Measurements from ENCODE around the gene B3GNT5. TPM values are rescaled to one million over a fixed set of nuclear protein-coding genes. Genes with fewer than 3 reads are reported as not detected.

The B3GNT5 gene
- total and polyA plus RNA-seq, 10 of the 15 experiments (the other 5 are each of a cell fraction or from before 2014, with no cell fraction given), result 0.24 to 1.1 (median 0.48) TPM

DNA sequence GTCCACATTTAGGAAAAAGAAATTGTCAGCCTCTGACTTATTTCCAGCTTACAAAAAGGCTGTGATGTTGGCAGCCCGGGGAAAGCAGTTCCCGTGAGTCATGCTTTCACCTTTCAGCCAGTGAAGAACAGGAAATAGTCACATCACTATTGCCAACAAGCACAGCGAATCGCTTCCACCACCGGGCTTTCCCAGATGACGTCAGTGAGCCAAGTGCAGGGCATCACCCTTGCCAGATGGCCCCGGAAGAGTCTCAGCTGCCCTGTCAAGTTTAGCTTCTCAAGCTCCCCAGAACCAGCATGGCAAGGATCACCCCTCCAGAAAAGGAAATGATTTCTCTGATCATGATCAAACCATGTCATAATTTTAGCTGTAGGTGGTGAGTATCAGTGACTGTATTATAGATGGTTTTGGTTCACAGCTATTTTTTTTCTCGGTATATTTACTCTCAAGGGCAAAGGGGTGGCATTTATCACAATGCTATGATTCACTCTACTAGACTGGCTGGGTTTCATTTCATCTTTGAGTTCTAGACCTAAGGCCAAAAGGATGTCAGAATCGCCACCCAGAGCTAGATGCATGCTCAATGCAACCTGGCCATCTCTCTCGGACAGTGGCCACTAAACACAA lies 32.9 kb downstream of the B3GNT5 start (continued):
- TF ChIP-seq, protein P1, sequence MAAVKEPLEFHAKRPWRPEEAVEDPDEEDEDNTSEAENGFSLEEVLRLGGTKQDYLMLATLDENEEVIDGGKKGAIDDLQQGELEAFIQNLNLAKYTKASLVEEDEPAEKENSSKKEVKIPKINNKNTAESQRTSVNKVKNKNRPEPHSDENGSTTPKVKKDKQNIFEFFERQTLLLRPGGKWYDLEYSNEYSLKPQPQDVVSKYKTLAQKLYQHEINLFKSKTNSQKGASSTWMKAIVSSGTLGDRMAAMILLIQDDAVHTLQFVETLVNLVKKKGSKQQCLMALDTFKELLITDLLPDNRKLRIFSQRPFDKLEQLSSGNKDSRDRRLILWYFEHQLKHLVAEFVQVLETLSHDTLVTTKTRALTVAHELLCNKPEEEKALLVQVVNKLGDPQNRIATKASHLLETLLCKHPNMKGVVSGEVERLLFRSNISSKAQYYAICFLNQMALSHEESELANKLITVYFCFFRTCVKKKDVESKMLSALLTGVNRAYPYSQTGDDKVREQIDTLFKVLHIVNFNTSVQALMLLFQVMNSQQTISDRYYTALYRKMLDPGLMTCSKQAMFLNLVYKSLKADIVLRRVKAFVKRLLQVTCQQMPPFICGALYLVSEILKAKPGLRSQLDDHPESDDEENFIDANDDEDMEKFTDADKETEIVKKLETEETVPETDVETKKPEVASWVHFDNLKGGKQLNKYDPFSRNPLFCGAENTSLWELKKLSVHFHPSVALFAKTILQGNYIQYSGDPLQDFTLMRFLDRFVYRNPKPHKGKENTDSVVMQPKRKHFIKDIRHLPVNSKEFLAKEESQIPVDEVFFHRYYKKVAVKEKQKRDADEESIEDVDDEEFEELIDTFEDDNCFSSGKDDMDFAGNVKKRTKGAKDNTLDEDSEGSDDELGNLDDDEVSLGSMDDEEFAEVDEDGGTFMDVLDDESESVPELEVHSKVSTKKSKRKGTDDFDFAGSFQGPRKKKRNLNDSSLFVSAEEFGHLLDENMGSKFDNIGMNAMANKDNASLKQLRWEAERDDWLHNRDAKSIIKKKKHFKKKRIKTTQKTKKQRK (IDR thresholded peaks at IDR 0.05; ENCODE audit: low read depth, low read length), result no peak
- TF ChIP-seq HDAC6 (IDR thresholded peaks at IDR 0.05; ENCODE audit: unreplicated experiment), result no peak
- 0 out of 2 replicates have a peak, but pooled peaks have one; percentile 7 for TF ChIP-seq HCFC1 (IDR thresholded peaks at IDR 0.05; ENCODE audit: low read length)
- TF ChIP-seq, protein P2, sequence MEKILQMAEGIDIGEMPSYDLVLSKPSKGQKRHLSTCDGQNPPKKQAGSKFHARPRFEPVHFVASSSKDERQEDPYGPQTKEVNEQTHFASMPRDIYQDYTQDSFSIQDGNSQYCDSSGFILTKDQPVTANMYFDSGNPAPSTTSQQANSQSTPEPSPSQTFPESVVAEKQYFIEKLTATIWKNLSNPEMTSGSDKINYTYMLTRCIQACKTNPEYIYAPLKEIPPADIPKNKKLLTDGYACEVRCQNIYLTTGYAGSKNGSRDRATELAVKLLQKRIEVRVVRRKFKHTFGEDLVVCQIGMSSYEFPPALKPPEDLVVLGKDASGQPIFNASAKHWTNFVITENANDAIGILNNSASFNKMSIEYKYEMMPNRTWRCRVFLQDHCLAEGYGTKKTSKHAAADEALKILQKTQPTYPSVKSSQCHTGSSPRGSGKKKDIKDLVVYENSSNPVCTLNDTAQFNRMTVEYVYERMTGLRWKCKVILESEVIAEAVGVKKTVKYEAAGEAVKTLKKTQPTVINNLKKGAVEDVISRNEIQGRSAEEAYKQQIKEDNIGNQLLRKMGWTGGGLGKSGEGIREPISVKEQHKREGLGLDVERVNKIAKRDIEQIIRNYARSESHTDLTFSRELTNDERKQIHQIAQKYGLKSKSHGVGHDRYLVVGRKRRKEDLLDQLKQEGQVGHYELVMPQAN (conservative IDR thresholded peaks at IDR 0.05), result no peak
- TF ChIP-seq ATF7 (IDR thresholded peaks at IDR 0.05; ENCODE audit: low read depth), result peak; percentile 99
- no peak for TF ChIP-seq MYB (IDR thresholded peaks at IDR 0.05; ENCODE audit: borderline replicate concordance, low read depth, low read length)
- TF ChIP-seq, protein P3, sequence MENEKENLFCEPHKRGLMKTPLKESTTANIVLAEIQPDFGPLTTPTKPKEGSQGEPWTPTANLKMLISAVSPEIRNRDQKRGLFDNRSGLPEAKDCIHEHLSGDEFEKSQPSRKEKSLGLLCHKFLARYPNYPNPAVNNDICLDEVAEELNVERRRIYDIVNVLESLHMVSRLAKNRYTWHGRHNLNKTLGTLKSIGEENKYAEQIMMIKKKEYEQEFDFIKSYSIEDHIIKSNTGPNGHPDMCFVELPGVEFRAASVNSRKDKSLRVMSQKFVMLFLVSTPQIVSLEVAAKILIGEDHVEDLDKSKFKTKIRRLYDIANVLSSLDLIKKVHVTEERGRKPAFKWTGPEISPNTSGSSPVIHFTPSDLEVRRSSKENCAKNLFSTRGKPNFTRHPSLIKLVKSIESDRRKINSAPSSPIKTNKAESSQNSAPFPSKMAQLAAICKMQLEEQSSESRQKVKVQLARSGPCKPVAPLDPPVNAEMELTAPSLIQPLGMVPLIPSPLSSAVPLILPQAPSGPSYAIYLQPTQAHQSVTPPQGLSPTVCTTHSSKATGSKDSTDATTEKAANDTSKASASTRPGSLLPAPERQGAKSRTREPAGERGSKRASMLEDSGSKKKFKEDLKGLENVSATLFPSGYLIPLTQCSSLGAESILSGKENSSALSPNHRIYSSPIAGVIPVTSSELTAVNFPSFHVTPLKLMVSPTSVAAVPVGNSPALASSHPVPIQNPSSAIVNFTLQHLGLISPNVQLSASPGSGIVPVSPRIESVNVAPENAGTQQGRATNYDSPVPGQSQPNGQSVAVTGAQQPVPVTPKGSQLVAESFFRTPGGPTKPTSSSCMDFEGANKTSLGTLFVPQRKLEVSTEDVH (IDR thresholded peaks at IDR 0.05; ENCODE audit: low read depth, partially characterized antibody), result no peak
- no peak for TF ChIP-seq RBBP5 (conservative IDR thresholded peaks at IDR 0.05)
- peak; percentile 38; the same call in 1 of the 2 replicates for TF ChIP-seq FOXM1 (IDR thresholded peaks at IDR 0.05; ENCODE audit: low read depth, low read length)
- no peak for TF ChIP-seq SMAD1 (IDR thresholded peaks at IDR 0.05; ENCODE audit: low read depth, partially characterized antibody)
- TF ChIP-seq DPF2 (IDR thresholded peaks at IDR 0.05), result peak; percentile 77
- TF ChIP-seq ZNF207 (IDR thresholded peaks at IDR 0.05; ENCODE audit: borderline replicate concordance), result no peak
- TF ChIP-seq SIN3A (IDR thresholded peaks at IDR 0.05; ENCODE audit: low read depth, low read length), result no peak
- no peak for TF ChIP-seq ZNF217 (IDR thresholded peaks at IDR 0.05)
- TF ChIP-seq TBL1XR1 (IDR thresholded peaks at IDR 0.05; ENCODE audit: low read depth, low read length), result no peak
- TF ChIP-seq GATAD2B (conservative IDR thresholded peaks at IDR 0.05; ENCODE audit: low read depth), result peak; percentile 45; the same call in 1 of the 2 replicates
- TF ChIP-seq MEF2B (IDR thresholded peaks at IDR 0.05; ENCODE audit: partially characterized antibody, poor library complexity, severe bottlenecking), result peak; percentile 43
- TF ChIP-seq MXI1 (IDR thresholded peaks at IDR 0.05; ENCODE audit: low read depth, low read length), result 0 out of 2 replicates have a peak, but pooled peaks have one; percentile 54
- TF ChIP-seq, protein P4, sequence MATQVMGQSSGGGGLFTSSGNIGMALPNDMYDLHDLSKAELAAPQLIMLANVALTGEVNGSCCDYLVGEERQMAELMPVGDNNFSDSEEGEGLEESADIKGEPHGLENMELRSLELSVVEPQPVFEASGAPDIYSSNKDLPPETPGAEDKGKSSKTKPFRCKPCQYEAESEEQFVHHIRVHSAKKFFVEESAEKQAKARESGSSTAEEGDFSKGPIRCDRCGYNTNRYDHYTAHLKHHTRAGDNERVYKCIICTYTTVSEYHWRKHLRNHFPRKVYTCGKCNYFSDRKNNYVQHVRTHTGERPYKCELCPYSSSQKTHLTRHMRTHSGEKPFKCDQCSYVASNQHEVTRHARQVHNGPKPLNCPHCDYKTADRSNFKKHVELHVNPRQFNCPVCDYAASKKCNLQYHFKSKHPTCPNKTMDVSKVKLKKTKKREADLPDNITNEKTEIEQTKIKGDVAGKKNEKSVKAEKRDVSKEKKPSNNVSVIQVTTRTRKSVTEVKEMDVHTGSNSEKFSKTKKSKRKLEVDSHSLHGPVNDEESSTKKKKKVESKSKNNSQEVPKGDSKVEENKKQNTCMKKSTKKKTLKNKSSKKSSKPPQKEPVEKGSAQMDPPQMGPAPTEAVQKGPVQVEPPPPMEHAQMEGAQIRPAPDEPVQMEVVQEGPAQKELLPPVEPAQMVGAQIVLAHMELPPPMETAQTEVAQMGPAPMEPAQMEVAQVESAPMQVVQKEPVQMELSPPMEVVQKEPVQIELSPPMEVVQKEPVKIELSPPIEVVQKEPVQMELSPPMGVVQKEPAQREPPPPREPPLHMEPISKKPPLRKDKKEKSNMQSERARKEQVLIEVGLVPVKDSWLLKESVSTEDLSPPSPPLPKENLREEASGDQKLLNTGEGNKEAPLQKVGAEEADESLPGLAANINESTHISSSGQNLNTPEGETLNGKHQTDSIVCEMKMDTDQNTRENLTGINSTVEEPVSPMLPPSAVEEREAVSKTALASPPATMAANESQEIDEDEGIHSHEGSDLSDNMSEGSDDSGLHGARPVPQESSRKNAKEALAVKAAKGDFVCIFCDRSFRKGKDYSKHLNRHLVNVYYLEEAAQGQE (IDR thresholded peaks at IDR 0.05; ENCODE audit: low read depth, low read length), result no peak
